Endothelial cell of hepatic sinusoid (primary cell): ENCODE results near the gene DCD.
"Not testable (repeated sequence)": the region's sequence is repeated elsewhere in the genome, so short reads cannot be mapped to it uniquely, and the experiment has no call there.

Source experiments
- in situ Hi-C: cut with HindIII; loops from 2 replicates; pipeline ENCODE4 v1.10.0; 2017; ENCODE audit warnings: low sequenced_read_pairs

Gene DCD

GRCh38 chr12:54648265-54648664, at the start of gene DCD:
Gene DCD, minus strand, starts transcription at chr12:54648365. Its CDS starts 62 bp downstream, at chr12:54648303.
- in situ Hi-C loops = no loop called here

- in situ Hi-C loops = no loop called here
These were observed 49.7 kb upstream of the DCD start for GRCh38 chr12:54697851-54698250.

GRCh38 chr12:54692353-54692752, 44.2 kb upstream of the DCD start:
- in situ Hi-C loops = no loop called here

GRCh38 chr12:54689984-54690383, 41.8 kb upstream of the DCD start:
- in situ Hi-C loops = no loop called here

- in situ Hi-C loops = no loop called here
These were observed 40.8 kb upstream of the DCD start for GRCh38 chr12:54689034-54689372.

- in situ Hi-C loops = no loop called here
These were observed 40.3 kb upstream of the DCD start for GRCh38 chr12:54688309-54689033.

GRCh38 chr12:54684636-54685630, 36.8 kb upstream of the DCD start:
- in situ Hi-C loops = no loop called here

- in situ Hi-C loops = no loop called here
These were observed 35.2 kb upstream of the DCD start for GRCh38 chr12:54683398-54683797.

- in situ Hi-C loops = no loop called here
These were observed 34.5 kb upstream of the DCD start for GRCh38 chr12:54682674-54683073.

- in situ Hi-C loops = no loop called here
These were observed 32.2 kb upstream of the DCD start for GRCh38 chr12:54680374-54680773.

- in situ Hi-C loops = no loop called here
These were observed 30.0 kb upstream of the DCD start for GRCh38 chr12:54678131-54678530.

GRCh38 chr12:54667945-54668344, 19.8 kb upstream of the DCD start:
- in situ Hi-C loops = no loop called here

GRCh38 chr12:54666008-54666407, 17.8 kb upstream of the DCD start:
- in situ Hi-C loops = no loop called here

GRCh38 chr12:54665022-54665635, 17.0 kb upstream of the DCD start:
- in situ Hi-C loops = not testable (repeated sequence)

GRCh38 chr12:54663603-54664002, 15.4 kb upstream of the DCD start:
- in situ Hi-C loops = no loop called here

GRCh38 chr12:54662026-54662425, 13.9 kb upstream of the DCD start:
- in situ Hi-C loops = no loop called here

- in situ Hi-C loops = no loop called here
These were observed 12.9 kb upstream of the DCD start for GRCh38 chr12:54661048-54661447.

GRCh38 chr12:54660320-54660962, 12.3 kb upstream of the DCD start:
- in situ Hi-C loops = no loop called here

GRCh38 chr12:54658306-54659264, 10.4 kb upstream of the DCD start:
- in situ Hi-C loops = no loop called here

GRCh38 chr12:54657105-54657607, 9.0 kb upstream of the DCD start:
- in situ Hi-C loops = no loop called here
